GM19455 (cell line): ENCODE results near the gene NELL1.
"Not testable (repeated sequence)": the region's sequence is repeated elsewhere in the genome, so short reads cannot be mapped to it uniquely, and the experiment has no call there.

Experiments used
- ATAC-seq: cut with Tn5 transposase; IDR thresholded peaks from one replicate; pipeline ENCODE4 v1.9.1; 2021; ENCODE audit not compliant: unreplicated experiment

Gene NELL1

GRCh38 chr11:21179770-21180169, 510.4 kb downstream of the NELL1 start:
- no peak for ATAC-seq

DNA sequence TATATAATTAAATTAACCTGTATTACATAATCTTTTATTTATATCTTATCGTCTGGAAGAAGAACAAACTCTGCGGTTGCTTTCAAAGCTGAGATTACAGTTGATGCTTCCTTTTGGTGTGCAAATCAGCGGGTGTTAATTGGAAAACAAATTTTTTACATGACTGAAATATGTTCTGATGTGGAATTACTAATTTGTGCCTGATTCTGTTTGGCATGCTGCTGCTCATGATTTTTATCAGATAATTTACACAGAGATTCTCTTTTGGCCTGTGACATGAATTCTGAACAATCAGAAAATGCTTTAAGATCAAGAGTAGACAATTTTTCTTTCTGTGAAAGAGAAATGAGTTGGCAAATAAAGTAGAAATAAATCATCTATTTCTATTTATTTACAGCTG, 510.8 kb downstream of the NELL1 start:
- no peak for ATAC-seq

DNA sequence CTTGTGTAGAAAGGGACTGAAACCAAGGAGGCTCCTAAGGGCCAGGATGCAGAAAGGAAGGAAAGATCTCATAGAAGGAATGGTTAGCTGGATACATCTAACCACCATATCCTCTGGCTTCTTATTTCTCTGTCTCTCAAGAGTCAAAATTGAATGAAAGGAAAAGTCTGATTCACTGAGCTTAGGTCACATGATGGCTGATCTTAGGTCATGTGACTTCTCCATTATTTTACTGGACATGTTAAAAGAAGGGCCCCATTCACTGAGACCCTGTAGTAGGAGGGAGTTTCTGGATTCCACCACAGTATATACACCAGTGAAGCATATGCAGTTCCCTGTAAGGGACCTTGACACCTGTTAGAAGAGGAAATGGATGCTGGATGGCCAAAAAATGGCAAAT, 516.6 kb downstream of the NELL1 start:
- ATAC-seq = no peak

- ATAC-seq = no peak
These were observed 520.8 kb downstream of the NELL1 start for GRCh38 chr11:21190181-21190580.

- ATAC-seq = no peak
These were observed 526.6 kb downstream of the NELL1 start for GRCh38 chr11:21195995-21196394.

DNA sequence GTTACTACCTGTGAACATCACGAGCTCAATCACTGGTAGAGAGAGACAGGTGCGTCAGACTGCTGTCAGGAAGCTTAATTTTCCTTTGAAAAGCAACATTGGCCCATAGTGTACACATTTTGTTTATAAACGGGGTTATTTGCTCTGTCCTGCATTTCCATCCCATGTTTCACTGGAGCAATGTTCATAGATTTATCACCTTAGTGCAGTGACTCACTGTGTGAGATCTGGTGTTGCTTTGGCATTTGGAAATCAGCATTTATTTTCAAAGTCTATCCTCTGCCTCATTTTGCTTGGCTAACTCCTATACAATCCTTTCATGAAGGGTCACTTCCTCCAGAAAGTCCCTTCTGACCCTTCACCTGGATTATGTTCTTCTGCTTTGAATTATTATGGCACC, 529.1 kb downstream of the NELL1 start:
- no peak for ATAC-seq

GRCh38 chr11:21205205-21205604, 535.8 kb downstream of the NELL1 start:
- ATAC-seq = no peak

DNA sequence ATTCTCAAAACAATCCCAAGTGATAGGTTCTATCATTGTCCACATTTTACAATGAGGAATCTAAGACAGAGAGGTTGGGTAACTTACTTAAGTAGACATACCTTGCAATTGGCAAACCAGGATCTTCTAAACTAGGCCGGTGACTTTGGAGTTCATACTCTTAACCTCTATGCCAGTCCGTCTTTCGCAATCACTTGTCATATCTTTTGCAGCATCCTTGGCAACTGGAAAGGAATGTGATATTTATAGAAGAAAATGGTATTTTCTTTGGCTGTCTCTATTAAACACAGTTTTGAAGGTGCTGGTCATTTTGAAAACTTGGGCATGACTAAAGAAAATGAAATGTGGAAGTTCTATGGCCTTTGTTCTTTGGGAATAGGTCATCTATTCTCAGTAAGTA, 556.5 kb downstream of the NELL1 start:
- ATAC-seq = no peak

- ATAC-seq = no peak
These were observed 559.8 kb downstream of the NELL1 start for GRCh38 chr11:21229224-21229623.

DNA sequence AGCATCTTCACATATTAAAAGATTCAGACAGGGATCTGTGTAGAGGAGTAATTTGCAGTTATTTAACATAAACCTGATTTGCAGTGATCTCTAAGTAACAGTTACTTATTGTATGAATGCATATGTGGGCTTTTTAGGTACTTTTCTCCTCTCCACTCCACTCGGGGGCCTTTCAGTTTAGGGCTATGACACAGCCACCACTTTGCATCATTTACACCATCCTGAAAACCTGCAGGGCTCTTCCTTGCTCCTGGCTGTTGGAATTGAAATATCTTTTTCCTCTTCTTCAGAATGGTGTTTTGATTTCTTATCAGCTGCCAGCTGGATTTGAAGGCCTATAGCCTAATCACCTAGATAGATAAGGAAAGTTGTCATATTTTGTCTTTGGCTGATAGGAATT, 580.8 kb downstream of the NELL1 start:
- no peak for ATAC-seq

DNA sequence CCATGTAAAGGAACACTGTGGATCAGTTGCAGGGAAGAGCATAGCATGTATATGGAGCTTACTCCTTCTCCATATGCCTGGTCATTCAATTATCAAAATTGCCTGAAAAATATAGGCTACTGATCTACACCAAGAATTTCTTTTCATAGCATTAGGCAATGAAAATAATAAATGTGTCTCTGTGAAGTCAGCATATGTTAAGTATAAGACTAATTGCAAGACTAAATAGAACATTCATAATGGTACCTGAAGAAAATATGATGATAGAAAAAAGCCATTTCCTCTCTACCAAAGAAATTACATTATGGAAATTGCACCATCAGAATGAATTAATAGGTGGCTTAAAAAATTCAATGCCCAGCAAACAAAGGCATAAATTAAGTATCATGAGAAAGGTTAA, 584.7 kb downstream of the NELL1 start:
- ATAC-seq = no peak

DNA sequence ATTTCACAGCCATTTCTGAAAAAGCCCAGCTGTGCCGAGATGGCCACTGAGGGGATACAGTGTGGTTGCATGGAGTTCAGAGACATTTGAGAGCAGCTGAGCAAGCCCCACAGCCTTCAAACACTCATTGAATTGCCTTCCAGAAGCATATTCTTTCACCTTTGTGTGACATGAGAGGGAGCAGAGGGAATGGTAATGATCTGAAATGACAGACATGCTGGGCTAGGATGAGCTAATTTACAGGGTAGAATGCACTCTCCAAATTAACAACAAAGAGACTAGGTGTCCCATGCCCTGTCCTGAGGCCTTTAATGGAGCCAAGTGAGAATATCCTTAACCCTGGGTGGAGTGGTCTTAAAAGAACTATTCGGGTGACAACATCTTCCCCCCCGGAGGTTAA, 585.4 kb downstream of the NELL1 start:
- ATAC-seq = no peak

DNA sequence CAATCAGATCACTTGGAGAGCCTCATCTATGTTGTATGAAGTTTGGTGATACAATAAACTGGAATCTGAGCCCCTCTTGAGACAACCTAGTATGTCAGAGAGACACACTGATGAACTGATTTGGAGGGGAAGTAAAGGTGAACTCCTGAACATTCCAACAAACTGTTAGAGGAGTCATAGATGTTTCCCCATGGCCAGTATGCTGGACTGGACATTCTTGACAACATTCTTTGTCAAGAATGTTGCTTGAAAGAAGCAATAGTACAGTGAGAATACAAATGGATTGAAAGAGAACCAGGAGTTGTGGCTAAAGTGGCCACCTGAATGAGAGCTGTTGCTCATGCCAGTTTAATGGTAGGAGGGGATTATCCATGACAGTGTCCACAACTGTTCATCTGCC, 588.1 kb downstream of the NELL1 start:
- ATAC-seq = no peak

GRCh38 chr11:21258414-21258813, 589.0 kb downstream of the NELL1 start:
- ATAC-seq = no peak

- ATAC-seq = no peak
These were observed 590.7 kb downstream of the NELL1 start for GRCh38 chr11:21260101-21260500.

DNA sequence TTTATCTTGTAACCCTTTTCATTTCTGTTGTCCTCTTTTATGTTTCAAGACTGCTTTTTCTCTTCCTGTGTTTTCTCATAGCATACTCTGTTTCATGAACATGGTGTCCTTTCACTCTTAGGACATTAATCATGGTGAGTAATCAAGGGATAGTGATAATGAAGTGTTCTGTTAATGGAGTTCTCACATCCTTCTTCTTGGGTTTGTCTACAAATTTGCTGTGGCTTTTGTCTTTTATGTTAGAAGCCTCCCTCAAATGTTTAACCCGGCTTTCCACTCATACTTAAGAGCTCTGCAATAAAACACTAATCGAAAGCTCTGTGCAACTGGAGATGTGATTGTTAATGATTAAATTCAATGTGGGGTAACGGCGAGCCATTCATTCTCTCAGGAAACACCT, 593.6 kb downstream of the NELL1 start:
- no peak for ATAC-seq

- no peak for ATAC-seq
These were observed 594.7 kb downstream of the NELL1 start for GRCh38 chr11:21264125-21264524.

DNA sequence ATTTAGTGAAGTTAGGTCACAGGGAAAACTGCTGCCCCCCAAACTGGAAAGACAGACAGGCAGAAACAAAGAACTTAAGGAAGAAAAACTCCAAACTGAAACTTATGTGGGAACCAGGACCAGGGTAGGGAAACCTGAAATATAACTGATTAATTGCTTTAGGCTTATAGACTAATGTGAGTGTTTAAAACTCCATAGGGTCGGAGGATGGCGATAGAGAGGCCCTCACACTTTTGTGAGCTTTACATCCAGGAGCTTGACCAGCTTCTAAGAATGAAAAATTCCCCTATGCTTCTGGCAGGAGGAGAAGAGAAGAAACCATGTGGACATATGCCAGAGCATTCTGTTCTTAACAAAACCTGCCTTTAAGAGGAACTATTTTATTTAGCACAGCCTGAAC, 598.6 kb downstream of the NELL1 start:
- ATAC-seq = no peak

- not testable (repeated sequence) for ATAC-seq
These were observed 602.8 kb downstream of the NELL1 start for GRCh38 chr11:21272139-21272538.

DNA sequence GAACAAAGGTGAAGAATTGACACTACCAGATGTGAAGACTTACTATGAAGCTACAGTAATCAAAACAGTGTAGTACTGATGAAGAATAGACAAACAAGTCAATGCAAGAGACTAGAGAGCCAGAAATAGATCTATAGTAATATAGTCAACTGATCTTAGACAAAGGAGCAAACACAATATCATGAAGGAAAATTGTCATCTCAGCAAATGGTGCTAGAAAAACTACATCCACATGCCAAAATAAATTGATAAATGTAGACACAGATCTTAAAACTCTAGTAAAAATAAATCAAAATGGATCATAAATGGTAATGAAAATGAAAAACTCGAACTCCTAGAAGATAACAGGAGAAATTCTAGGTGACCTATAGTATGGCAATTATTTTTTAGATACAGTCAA, 609.5 kb downstream of the NELL1 start:
- ATAC-seq = no peak

DNA sequence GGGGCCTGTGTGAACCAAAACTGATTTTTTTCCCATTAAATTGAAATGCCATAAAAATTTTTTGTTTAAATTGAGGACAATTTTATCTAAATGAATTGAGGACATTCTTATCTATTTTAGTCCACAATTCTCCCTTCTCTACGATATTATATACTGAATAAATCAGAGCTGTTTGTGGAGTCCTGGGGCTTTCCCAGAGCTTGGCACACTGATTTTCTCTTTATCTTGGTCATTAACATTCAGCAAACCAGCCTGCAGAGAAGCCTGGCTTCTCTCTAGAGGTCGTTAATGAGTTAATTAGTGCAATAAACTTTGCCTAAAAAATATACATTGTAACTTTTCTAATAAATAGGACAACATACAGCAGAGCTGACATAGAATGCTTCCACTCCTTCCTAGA, 615.7 kb downstream of the NELL1 start:
- no peak for ATAC-seq

- no peak for ATAC-seq
These were observed 620.3 kb downstream of the NELL1 start for GRCh38 chr11:21289686-21290085.

DNA sequence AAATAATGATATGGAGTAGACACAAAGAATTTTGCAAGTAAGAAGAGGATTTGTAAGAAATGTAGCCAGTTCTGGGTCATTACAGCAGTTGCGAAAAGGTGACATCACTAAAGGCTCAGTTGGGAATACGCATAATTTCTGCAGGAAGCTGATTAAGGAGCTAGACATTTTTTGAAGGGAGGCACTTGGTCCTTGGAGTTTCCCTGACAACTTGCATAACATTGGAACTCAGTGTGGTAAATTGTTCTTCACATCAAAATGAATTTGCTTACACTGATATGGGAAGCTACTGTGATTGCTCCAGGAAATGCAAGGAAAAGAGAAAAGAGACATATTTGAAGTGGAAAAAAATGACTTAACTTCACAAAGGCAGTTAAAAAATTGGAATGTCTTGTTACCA, 626.1 kb downstream of the NELL1 start:
- no peak for ATAC-seq

DNA sequence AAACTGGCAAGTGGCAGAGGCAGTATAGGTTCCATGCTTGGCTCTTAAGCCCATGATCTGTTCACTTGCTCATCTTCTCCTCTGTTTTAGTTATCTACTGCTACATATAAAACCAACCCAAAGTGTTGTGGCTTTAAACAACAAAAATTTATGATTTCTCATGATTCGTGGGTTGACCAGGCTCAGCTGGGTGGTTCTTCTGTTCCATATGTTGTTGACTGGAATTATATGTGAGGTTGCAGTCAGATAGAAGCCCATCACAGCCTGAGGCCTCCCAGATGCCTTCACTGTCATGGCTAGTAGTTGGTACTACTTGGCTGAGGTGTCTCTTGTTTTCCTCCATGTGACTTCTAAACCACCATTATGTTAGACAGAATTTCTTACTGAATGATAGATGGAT, 632.6 kb downstream of the NELL1 start:
- no peak for ATAC-seq
